DND-41 (cell line): ENCODE data around the gene CELSR3.

Experiments
- CTCF ChIP-seq: IDR thresholded peaks from 2 replicates; pipeline ENCODE4 v1.5.1; 2012; ENCODE audit warnings: borderline replicate concordance, low read length, moderate library complexity, mild to moderate bottlenecking; ENCODE audit not compliant: poor library complexity, severe bottlenecking; ENCODE audit errors: extremely low read depth
- EZH2 ChIP-seq: IDR thresholded peaks from 3 replicates; pipeline ENCODE4 v1.6.1; 2012; ENCODE audit warnings: borderline replicate concordance, low read depth, mild to moderate bottlenecking, moderate library complexity, low read length, inconsistent platforms; ENCODE audit not compliant: severe bottlenecking

DNA sequence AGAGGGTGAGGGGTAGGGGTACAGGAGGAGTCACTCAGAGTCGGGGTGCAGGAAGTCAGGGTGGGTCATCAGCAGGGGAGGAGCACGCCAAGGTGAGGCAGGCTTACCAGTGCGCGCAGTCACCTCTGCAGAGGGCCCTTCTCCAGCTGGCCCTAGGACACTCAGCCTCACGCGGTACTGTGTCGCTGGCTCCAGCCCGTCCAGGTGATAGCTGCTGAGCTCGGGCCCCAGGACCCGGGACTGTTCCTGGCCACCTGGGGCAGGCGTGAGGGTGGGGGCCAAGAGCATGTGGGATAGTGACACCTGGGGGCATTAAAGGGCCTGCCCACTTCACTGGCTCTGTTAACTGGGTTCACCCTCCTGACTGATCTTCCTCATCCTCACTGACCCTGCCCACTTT is 75.0 kb downstream of the CELSR3 start:
- no peak for TF ChIP-seq EZH2
- no peak for TF ChIP-seq CTCF
